ENCODE measurements around the gene GSTM5. TPM values are rescaled to one million over a fixed set of nuclear protein-coding genes. Genes with fewer than 3 reads are reported as not detected.
"Not testable (repeated sequence)": the region's sequence is repeated elsewhere in the genome, so short reads cannot be mapped to it uniquely, and the experiment has no call there.

GSTM5 gene
- total RNA-seq, 4 donors from 2014 or later = 0.85 to 5.0 (median 2.0) TPM; not detected in 1

GRCh38 chr1:109704173-109704572 is 7.9 kb upstream of the GSTM5 start:
- no peak for DNase-seq
- no peaks in the 10 kb centered on the region for H3K36me3 ChIP-seq
- TF ChIP-seq, protein P1, sequence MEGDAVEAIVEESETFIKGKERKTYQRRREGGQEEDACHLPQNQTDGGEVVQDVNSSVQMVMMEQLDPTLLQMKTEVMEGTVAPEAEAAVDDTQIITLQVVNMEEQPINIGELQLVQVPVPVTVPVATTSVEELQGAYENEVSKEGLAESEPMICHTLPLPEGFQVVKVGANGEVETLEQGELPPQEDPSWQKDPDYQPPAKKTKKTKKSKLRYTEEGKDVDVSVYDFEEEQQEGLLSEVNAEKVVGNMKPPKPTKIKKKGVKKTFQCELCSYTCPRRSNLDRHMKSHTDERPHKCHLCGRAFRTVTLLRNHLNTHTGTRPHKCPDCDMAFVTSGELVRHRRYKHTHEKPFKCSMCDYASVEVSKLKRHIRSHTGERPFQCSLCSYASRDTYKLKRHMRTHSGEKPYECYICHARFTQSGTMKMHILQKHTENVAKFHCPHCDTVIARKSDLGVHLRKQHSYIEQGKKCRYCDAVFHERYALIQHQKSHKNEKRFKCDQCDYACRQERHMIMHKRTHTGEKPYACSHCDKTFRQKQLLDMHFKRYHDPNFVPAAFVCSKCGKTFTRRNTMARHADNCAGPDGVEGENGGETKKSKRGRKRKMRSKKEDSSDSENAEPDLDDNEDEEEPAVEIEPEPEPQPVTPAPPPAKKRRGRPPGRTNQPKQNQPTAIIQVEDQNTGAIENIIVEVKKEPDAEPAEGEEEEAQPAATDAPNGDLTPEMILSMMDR (IDR thresholded peaks at IDR 0.05) = peak in 2 of 6 experiments; percentile 23 to 27
- no peak for TF ChIP-seq POLR2A (IDR thresholded peaks at IDR 0.05)
- H3K4me1 ChIP-seq = no peaks in the 10 kb centered on the region
- H3K27me3 ChIP-seq = no peaks in the 10 kb centered on the region
- no peaks in the 10 kb centered on the region for H3K9me3 ChIP-seq
- H3K27ac ChIP-seq = no peak overlapping the region
- H3K4me3 ChIP-seq = no peak overlapping the region

- Histone ChIP-seq H3K27ac (no peak overlapping the region), H3K4me3 (no peak overlapping the region), H3K9me3 (no peaks in the 10 kb centered on the region), H3K36me3 (no peaks in the 10 kb centered on the region), H3K4me1 (no peaks in the 10 kb centered on the region), H3K27me3 (no peaks in the 10 kb centered on the region)
- TF ChIP-seq POLR2A (IDR thresholded peaks at IDR 0.05) = no peak
- TF ChIP-seq, protein P1 (IDR thresholded peaks at IDR 0.05) = no peak
- no peak for DNase-seq
Measured at GRCh38 chr1:109705411-109705810, 6.6 kb upstream of the GSTM5 start.

DNA sequence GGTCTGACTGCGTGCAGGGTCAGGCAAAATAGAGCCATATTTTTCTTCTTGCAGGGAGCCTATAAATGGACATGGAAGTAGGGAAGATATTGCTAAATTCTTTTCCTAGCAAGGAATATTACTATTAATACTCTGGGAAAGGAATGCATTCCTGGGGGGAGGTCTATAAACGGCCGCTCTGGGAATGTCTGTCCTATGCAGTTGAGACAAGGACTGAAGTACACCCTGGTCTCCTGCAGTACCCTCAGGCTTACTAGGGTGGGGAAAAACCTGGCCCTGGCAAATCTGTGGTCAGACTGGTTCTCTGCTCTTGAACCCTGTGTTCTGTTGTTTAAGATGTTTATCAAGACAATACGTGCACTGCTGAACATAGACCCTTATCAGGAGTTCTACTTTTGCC is 3.1 kb upstream of the GSTM5 start:
- not testable (repeated sequence) for H3K9me3 ChIP-seq, H3K27ac ChIP-seq

DNA sequence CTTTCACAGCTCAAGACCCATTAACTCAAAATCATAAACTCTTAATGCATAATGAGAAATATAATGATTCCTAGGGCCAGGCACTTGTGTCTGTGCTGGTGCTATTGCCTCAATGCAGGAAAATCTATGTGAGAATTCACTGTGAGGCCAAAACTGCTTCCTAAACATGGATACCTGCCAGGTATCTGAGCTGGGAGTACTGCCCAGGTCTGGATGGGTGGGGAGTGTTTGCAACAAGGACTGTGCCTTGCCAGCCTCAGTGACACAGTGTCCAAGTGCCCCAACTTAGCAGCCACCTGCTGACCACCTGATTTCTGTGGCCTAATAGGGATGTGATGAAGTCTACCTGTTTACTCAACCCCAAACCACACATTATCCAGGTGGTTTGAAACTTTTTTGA is 2.2 kb upstream of the GSTM5 start:
- not testable (repeated sequence) for H3K36me3 ChIP-seq, H3K27me3 ChIP-seq, H3K9me3 ChIP-seq, H3K4me3 ChIP-seq, DNase-seq, H3K4me1 ChIP-seq, H3K27ac ChIP-seq

More for the DNA sequence above, 3.1 kb upstream of the GSTM5 start:
- H3K4me3 ChIP-seq, H3K36me3 ChIP-seq, H3K27me3 ChIP-seq, H3K4me1 ChIP-seq, DNase-seq: not testable (repeated sequence)

DNA sequence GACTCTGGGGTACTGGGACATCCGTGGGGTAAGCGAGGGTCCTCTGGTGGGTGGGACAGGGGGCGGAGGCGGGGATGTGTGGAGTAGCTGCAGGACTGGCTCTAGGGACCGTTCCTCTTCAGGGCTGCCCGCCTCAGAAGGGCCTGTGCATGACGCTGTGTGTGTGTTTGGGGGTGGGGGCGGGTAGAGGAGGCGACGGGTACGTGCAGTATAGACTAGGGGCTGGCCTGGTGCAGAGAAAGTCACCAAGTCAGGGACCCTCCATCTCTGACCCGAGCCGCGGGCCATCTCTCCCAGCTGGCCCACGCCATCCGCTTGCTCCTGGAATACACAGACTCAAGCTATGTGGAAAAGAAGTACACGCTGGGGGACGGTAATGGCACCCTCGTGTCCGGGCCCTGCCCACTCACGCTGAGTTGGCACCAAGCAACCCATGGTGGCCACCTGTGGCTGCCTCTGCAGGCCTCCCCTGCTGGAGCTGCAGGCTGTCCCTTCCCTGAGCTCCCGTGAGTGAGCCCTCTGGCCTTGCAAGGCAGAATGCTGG is 342 bp downstream of the GSTM5 start:
- Histone ChIP-seq H3K27me3 (no peaks in the 10 kb centered on the region), H3K4me3 (peak overlapping the region in 2 of 4 donors; percentile 37 to 38), H3K36me3 (no peaks in the 10 kb centered on the region), H3K9me3 (no peaks in the 10 kb centered on the region), H3K27ac (peak overlapping the region in 1 of 4 donors; percentile 30), H3K4me1 (no peaks in the 10 kb centered on the region)
- TF ChIP-seq, protein P1 (IDR thresholded peaks at IDR 0.05) = no peak
- no peak for TF ChIP-seq POLR2A (IDR thresholded peaks at IDR 0.05)
- no peak for DNase-seq

- H3K4me1 ChIP-seq = no peaks in the 10 kb centered on the region
- no peaks in the 10 kb centered on the region for H3K36me3 ChIP-seq
- no peak overlapping the region for H3K4me3 ChIP-seq
- no peak overlapping the region for H3K27ac ChIP-seq
- H3K9me3 ChIP-seq = no peaks in the 10 kb centered on the region
- TF ChIP-seq, protein P1 (IDR thresholded peaks at IDR 0.05) = no peak
- no peak for TF ChIP-seq POLR2A (IDR thresholded peaks at IDR 0.05)
- H3K27me3 ChIP-seq = no peaks in the 10 kb centered on the region
- no peak for DNase-seq
Measured at GRCh38 chr1:109713636-109714035, 1.6 kb downstream of the GSTM5 start.

Measured in Peyer's patch (tissue), 4 donors.